SJCRH30 (cell line): ENCODE data around the gene ASB18. TPM values are rescaled to one million over a fixed set of nuclear protein-coding genes. Genes with fewer than 3 reads are reported as not detected.

ENCODE experiments used
- DNase-seq, 2 experiments: peaks; one replicate each; pipeline ENCODE4 v3.0.0-alpha.2; 2015 to 2020
- H3K27ac ChIP-seq: fragments of 250-450 bp; sonication (Bioruptor Pico); 2 replicates; pipeline ENCODE4 v1.5.1; 2020; ENCODE audit warnings: mild to moderate bottlenecking, moderate library complexity
- H3K27me3 ChIP-seq: fragments of 250-450 bp; sonication (Bioruptor Pico); 2 replicates; pipeline ENCODE4 v1.5.1; 2020; ENCODE audit warnings: mild to moderate bottlenecking, moderate library complexity
- H3K36me3 ChIP-seq: fragments of 250-450 bp; sonication (Bioruptor Pico); 2 replicates; pipeline ENCODE4 v1.5.1; 2020; ENCODE audit warnings: mild to moderate bottlenecking, moderate library complexity
- H3K4me1 ChIP-seq: fragments of 250-450 bp; sonication (Bioruptor Pico); 2 replicates; pipeline ENCODE4 v1.5.1; 2020; ENCODE audit warnings: mild to moderate bottlenecking, moderate library complexity
- H3K4me3 ChIP-seq: fragments of 250-450 bp; sonication (Bioruptor Pico); 2 replicates; pipeline ENCODE4 v1.5.1; 2020; ENCODE audit warnings: mild to moderate bottlenecking, moderate library complexity
- H3K9me3 ChIP-seq: fragments of 250-450 bp; sonication (Bioruptor Pico); replicated peaks from 2 replicates; pipeline ENCODE4 v1.5.1; 2020; ENCODE audit warnings: mild to moderate bottlenecking, moderate library complexity
- total RNA-seq: library from RNA; depleted of rRNA; stranded (reverse); fragments of >200 nt; shearing (Covaris generic); gene quantifications from 2 replicates; pipeline ENCODE4 v1.2.3, GENCODE V29; 2014

The ASB18 gene
- total RNA-seq, 1 experiment from 2014 or later = 0.04 TPM

- no peaks in the 10 kb centered on the region for H3K27me3 ChIP-seq
- no peak for DNase-seq
These were observed 23.8 kb downstream of the ASB18 start for GRCh38 chr2:236240228-236240990.

GRCh38 chr2:236239276-236240065 lies 24.7 kb downstream of the ASB18 start:
- Histone ChIP-seq H3K27me3 (no peaks in the 10 kb centered on the region), H3K27ac (no peak overlapping the region), H3K9me3 (no peaks in the 10 kb centered on the region), H3K4me3 (no peak overlapping the region), H3K4me1 (peaks cover 8% of the 10 kb centered on the region; the same call in 1 of the 2 replicates), H3K36me3 (no peaks in the 10 kb centered on the region; the same call in 1 of the 2 replicates)
- DNase-seq = no peak

More at GRCh38 chr2:236240228-236240990, 23.8 kb downstream of the ASB18 start:
- Histone ChIP-seq H3K9me3 (no peaks in the 10 kb centered on the region), H3K4me1 (peaks cover 8% of the 10 kb centered on the region; the same call in 1 of the 2 replicates), H3K27ac (peak overlapping the region; percentile 12; the same call in 1 of the 2 replicates), H3K4me3 (no peak overlapping the region), H3K36me3 (no peaks in the 10 kb centered on the region; the same call in 1 of the 2 replicates)

GRCh38 chr2:236238751-236239150 lies 25.5 kb downstream of the ASB18 start:
- no peaks in the 10 kb centered on the region for H3K27me3 ChIP-seq
- H3K27ac ChIP-seq = no peak overlapping the region
- H3K4me1 ChIP-seq = peaks cover 8% of the 10 kb centered on the region; the same call in 1 of the 2 replicates
- DNase-seq = no peak
- H3K4me3 ChIP-seq = no peak overlapping the region
- no peaks in the 10 kb centered on the region for H3K9me3 ChIP-seq
- no peaks in the 10 kb centered on the region; the same call in 1 of the 2 replicates for H3K36me3 ChIP-seq

- Histone ChIP-seq H3K27ac (no peak overlapping the region), H3K4me1 (peaks cover 8% of the 10 kb centered on the region; the same call in 1 of the 2 replicates), H3K4me3 (no peak overlapping the region), H3K27me3 (no peaks in the 10 kb centered on the region), H3K9me3 (no peaks in the 10 kb centered on the region), H3K36me3 (no peaks in the 10 kb centered on the region; the same call in 1 of the 2 replicates)
- DNase-seq = no peak
These were observed 26.6 kb downstream of the ASB18 start for GRCh38 chr2:236237468-236238190.

GRCh38 chr2:236236559-236237452 lies 27.4 kb downstream of the ASB18 start:
- peaks cover 8% of the 10 kb centered on the region; the same call in 1 of the 2 replicates for H3K4me1 ChIP-seq
- H3K4me3 ChIP-seq = no peak overlapping the region

GRCh38 chr2:236229186-236229585 lies 35.0 kb downstream of the ASB18 start:
- H3K36me3 ChIP-seq = no peaks in the 10 kb centered on the region; the same call in 1 of the 2 replicates
- H3K4me3 ChIP-seq = no peak overlapping the region
- H3K9me3 ChIP-seq = peaks cover 28% of the 10 kb centered on the region
- no peak overlapping the region for H3K27ac ChIP-seq
- H3K4me1 ChIP-seq = no peaks in the 10 kb centered on the region
- DNase-seq = no peak
- no peaks in the 10 kb centered on the region for H3K27me3 ChIP-seq

More at GRCh38 chr2:236236559-236237452, 27.4 kb downstream of the ASB18 start:
- Histone ChIP-seq H3K27ac (no peak overlapping the region), H3K27me3 (no peaks in the 10 kb centered on the region), H3K9me3 (no peaks in the 10 kb centered on the region), H3K36me3 (no peaks in the 10 kb centered on the region; the same call in 1 of the 2 replicates)
- no peak for DNase-seq

- Histone ChIP-seq H3K4me3 (no peak overlapping the region), H3K27ac (no peak overlapping the region), H3K9me3 (peaks cover 19% of the 10 kb centered on the region), H3K4me1 (no peaks in the 10 kb centered on the region), H3K36me3 (peaks cover 19% of the 10 kb centered on the region), H3K27me3 (no peaks in the 10 kb centered on the region)
- DNase-seq = no peak
These were observed 40.5 kb downstream of the ASB18 start for GRCh38 chr2:236223675-236224074.

GRCh38 chr2:236221798-236222197 lies 42.4 kb downstream of the ASB18 start:
- H3K27ac ChIP-seq = no peak overlapping the region
- peaks cover 17% of the 10 kb centered on the region for H3K9me3 ChIP-seq
- no peak for DNase-seq
- peaks cover 24% of the 10 kb centered on the region for H3K36me3 ChIP-seq
- H3K27me3 ChIP-seq = no peaks in the 10 kb centered on the region
- no peaks in the 10 kb centered on the region for H3K4me1 ChIP-seq
- no peak overlapping the region for H3K4me3 ChIP-seq

- H3K36me3 ChIP-seq = peaks cover 24% of the 10 kb centered on the region
- DNase-seq = no peak
- peaks cover 7% of the 10 kb centered on the region; the same call in 1 of the 2 replicates for H3K4me1 ChIP-seq
- no peak overlapping the region for H3K4me3 ChIP-seq
- peaks cover 11% of the 10 kb centered on the region for H3K9me3 ChIP-seq
- H3K27ac ChIP-seq = no peak overlapping the region
- no peaks in the 10 kb centered on the region for H3K27me3 ChIP-seq
These were observed 44.8 kb downstream of the ASB18 start for GRCh38 chr2:236219411-236219810.

GRCh38 chr2:236217926-236218325 lies 46.3 kb downstream of the ASB18 start:
- H3K9me3 ChIP-seq = 0 out of 2 replicates have a peak, but pooled peaks cover under 1% of the 10 kb centered on the region
- no peak overlapping the region for H3K27ac ChIP-seq
- DNase-seq = no peak
- no peaks in the 10 kb centered on the region for H3K27me3 ChIP-seq
- peaks cover 22% of the 10 kb centered on the region for H3K36me3 ChIP-seq
- H3K4me1 ChIP-seq = peaks cover 7% of the 10 kb centered on the region; the same call in 1 of the 2 replicates
- H3K4me3 ChIP-seq = no peak overlapping the region

- no peaks in the 10 kb centered on the region for H3K9me3 ChIP-seq
- no peaks in the 10 kb centered on the region for H3K27me3 ChIP-seq
- no peak overlapping the region for H3K4me3 ChIP-seq
- no peak overlapping the region for H3K27ac ChIP-seq
- peaks cover 7% of the 10 kb centered on the region; the same call in 1 of the 2 replicates for H3K4me1 ChIP-seq
- H3K36me3 ChIP-seq = peaks cover 20% of the 10 kb centered on the region
- DNase-seq = no peak
These were observed 47.5 kb downstream of the ASB18 start for GRCh38 chr2:236216711-236217110.

- H3K4me3 ChIP-seq = no peak overlapping the region
- no peaks in the 10 kb centered on the region for H3K9me3 ChIP-seq
- no peak for DNase-seq
- H3K36me3 ChIP-seq = peaks cover 12% of the 10 kb centered on the region
- H3K4me1 ChIP-seq = peaks cover 7% of the 10 kb centered on the region; the same call in 1 of the 2 replicates
- no peaks in the 10 kb centered on the region for H3K27me3 ChIP-seq
- no peak overlapping the region for H3K27ac ChIP-seq
These were observed 48.4 kb downstream of the ASB18 start for GRCh38 chr2:236215761-236216333.

GRCh38 chr2:236215196-236215595 lies 49.0 kb downstream of the ASB18 start:
- peaks cover 10% of the 10 kb centered on the region; the same call in 1 of the 2 replicates for H3K36me3 ChIP-seq
- peaks cover 7% of the 10 kb centered on the region; the same call in 1 of the 2 replicates for H3K4me1 ChIP-seq
- DNase-seq = no peak

More at GRCh38 chr2:236215196-236215595, 49.0 kb downstream of the ASB18 start:
- no peak overlapping the region for H3K4me3 ChIP-seq
- no peak overlapping the region for H3K27ac ChIP-seq
- H3K9me3 ChIP-seq = no peaks in the 10 kb centered on the region
- no peaks in the 10 kb centered on the region for H3K27me3 ChIP-seq
